B cell (primary cell): Measurements from ENCODE around the gene NIN. TPM values are rescaled to one million over a fixed set of nuclear protein-coding genes. Genes with fewer than 3 reads are reported as not detected.

Experiments used
- ATAC-seq: fragments of 200-7000 bp; cut with Tn5 transposase; one replicate; pipeline ENCODE4 v1.10.0; 2021; ENCODE audit warnings: low read depth, mild to moderate bottlenecking, moderate number of reproducible peaks, moderate library complexity
- CTCF ChIA-PET: fragments of 350-600 bp; sonication (Branson Sonifier 250); formaldehyde crosslinking; loops from one replicate; lab custom pipeline; 2021; ENCODE audit warnings: antibody characterized with exemption, inconsistent platforms; lab: Charles Lee
- POLR2A ChIA-PET: fragments of 350-600 bp; sonication (Branson Sonifier 250); formaldehyde crosslinking; loops from one replicate; lab custom pipeline; 2021; ENCODE audit warnings: antibody characterized with exemption; lab: Charles Lee
- DNase-seq: peaks from one replicate; pipeline ENCODE4 v3.0.0; 2013
- H2AFZ ChIP-seq: 2 replicates; pipeline ENCODE4 v1.6.1; 2012; ENCODE audit warnings: mild to moderate bottlenecking, low read depth, low read length; ENCODE audit not compliant: insufficient read depth, poor library complexity, severe bottlenecking
- H3K27ac ChIP-seq, 2 donors: 1 replicate in 1 of 2; 2 replicates in 1 of 2; pipeline ENCODE4 v1.5.1; 2012 to 2013; ENCODE audit warnings: low read length in 2 of 2, mild to moderate bottlenecking in 2 of 2, moderate library complexity in 1 of 2
- H3K27me3 ChIP-seq, 4 experiments: fragments of 200-600 bp in 1 of 4; sonication (generic) in 1 of 4; replicated peaks in 1 of 4; 1 replicate in 2 of 4; 2 replicates in 2 of 4; pipeline versions ENCODE4 v1.6.1 to v1.7.0; 2013 to 2016; ENCODE audit warnings: low read length in 3 of 4, mild to moderate bottlenecking in 2 of 4, mixed read lengths in 1 of 4, moderate library complexity in 1 of 4; ENCODE audit not compliant: insufficient read depth in 4 of 4, control insufficient read depth in 3 of 4; ENCODE audit errors: control extremely low read depth in 1 of 4
- H3K36me3 ChIP-seq, 2 experiments: replicated peaks in 1 of 2; 1 replicate in 1 of 2; 2 replicates in 1 of 2; pipeline versions ENCODE4 v1.6.1 to v1.7.1; 2013; ENCODE audit warnings: low read length in 1 of 2; ENCODE audit not compliant: insufficient read depth in 2 of 2, control insufficient read depth in 1 of 2; ENCODE audit errors: control extremely low read depth in 1 of 2, extremely low read depth in 1 of 2
- H3K4me1 ChIP-seq, 2 donors: fragments of 200-600 bp in 1 of 2; sonication (generic) in 1 of 2; 1 replicate in 1 of 2; 2 replicates in 1 of 2; pipeline versions ENCODE4 v1.5.1 to v1.6.1; 2013 to 2017; ENCODE audit warnings: low read length in 2 of 2; ENCODE audit not compliant: control insufficient read depth in 2 of 2, insufficient read depth in 2 of 2
- H3K4me2 ChIP-seq: replicated peaks from 2 replicates; pipeline ENCODE3; 2012; ENCODE audit warnings: mild to moderate bottlenecking, low read depth, low read length; ENCODE audit not compliant: poor library complexity, severe bottlenecking
- H3K4me3 ChIP-seq, 5 experiments: fragments of 200-600 bp in 1 of 5; sonication (generic) in 1 of 5; 1 replicate in 3 of 5; 2 replicates in 2 of 5; pipeline versions ENCODE4 v1.5.1 to v1.7.0; 2011 to 2016; ENCODE audit warnings: low read length in 4 of 5, mild to moderate bottlenecking in 4 of 5, low read depth in 2 of 5, control low read depth in 1 of 5, moderate library complexity in 1 of 5; ENCODE audit not compliant: insufficient read depth in 1 of 5; ENCODE audit errors: control extremely low read depth in 1 of 5, extremely low read depth in 1 of 5
- H3K79me2 ChIP-seq: fragments of 200-600 bp; sonication (generic); one replicate; pipeline ENCODE4 v1.6.0; 2016; ENCODE audit warnings: low read length; ENCODE audit not compliant: control insufficient read depth, insufficient read depth
- H3K9ac ChIP-seq: fragments of 200-600 bp; sonication (generic); 2 replicates; pipeline ENCODE4 v1.6.1; 2017; ENCODE audit warnings: mild to moderate bottlenecking, low read length, moderate library complexity
- H3K9me3 ChIP-seq, 3 donors: one replicate each; pipeline versions ENCODE4 v1.6.1 to v1.7.1; 2013; ENCODE audit warnings: low read length in 2 of 3; ENCODE audit not compliant: control insufficient read depth in 2 of 3, insufficient read depth in 1 of 3; ENCODE audit errors: control extremely low read depth in 1 of 3
- H4K20me1 ChIP-seq: 2 replicates; pipeline ENCODE4 v1.6.0; 2012; ENCODE audit warnings: mild to moderate bottlenecking, low read length; ENCODE audit not compliant: insufficient read depth, control insufficient read depth, poor library complexity, severe bottlenecking
- H3K27ac Mint-ChIP-seq: one replicate; pipeline ENCODE4 v1.8.0; 2021; ENCODE audit warnings: mixed read lengths
- H3K27me3 Mint-ChIP-seq: one replicate; pipeline ENCODE4 v1.8.0; 2021; ENCODE audit warnings: mixed read lengths
- H3K4me1 Mint-ChIP-seq: one replicate; pipeline ENCODE4 v1.8.0; 2021; ENCODE audit warnings: mixed read lengths
- H3K4me3 Mint-ChIP-seq: one replicate; pipeline ENCODE4 v1.8.0; 2021; ENCODE audit warnings: mixed read lengths
- H3K9me3 Mint-ChIP-seq: one replicate; pipeline ENCODE4 v1.8.0; 2022; ENCODE audit warnings: mixed read lengths; ENCODE audit not compliant: insufficient read depth
- EZH2 ChIP-seq: IDR thresholded peaks from 2 replicates; pipeline ENCODE4 v1.6.1; 2012; ENCODE audit warnings: borderline replicate concordance, low read depth, mild to moderate bottlenecking, moderate library complexity, low read length; ENCODE audit not compliant: insufficient read depth, poor library complexity, severe bottlenecking
- WGBS: methylation state at CpG from one replicate; pipeline ENCODE4 v1.1.5; 2013; ENCODE audit warnings: missing lambda C conversion rate; ENCODE audit not compliant: insufficient coverage; 5-methylcytosine and 5-hydroxymethylcytosine counted together
- intact Hi-C: fragments of 100-400 bp; cut with micrococcal nuclease; formaldehyde crosslinking; loops from one replicate; pipeline ENCODE4 v1.10.0; 2022
- polyA plus RNA-seq: library from polyadenylated mRNA; depleted of rRNA; stranded (reverse); fragments of >200 nt; gene quantifications from 2 replicates; pipeline ENCODE4 v1.2.3, GENCODE V29; 2012
- total RNA-seq, 2 donors: library from RNA; stranded (reverse); fragments of 120-200 nt in 1 of 2; gene quantifications; 1 replicate in 1 of 2; 2 replicates in 1 of 2; pipeline versions ENCODE4 v1.2.3 to v1.2.4, GENCODE V29; 2013 to 2022
- TF ChIP-seq, protein P1 (sequence below): fragments of 200-600 bp; IDR thresholded peaks from one replicate; pipeline ENCODE4 v1.8.0; 2022; ENCODE audit warnings: antibody characterized with exemption, mild to moderate bottlenecking

Gene NIN
- total and polyA plus RNA-seq, 2 donors (not counting 1 experiment from before 2014, with no cell fraction given) = 25.4 to 219 TPM

DNA sequence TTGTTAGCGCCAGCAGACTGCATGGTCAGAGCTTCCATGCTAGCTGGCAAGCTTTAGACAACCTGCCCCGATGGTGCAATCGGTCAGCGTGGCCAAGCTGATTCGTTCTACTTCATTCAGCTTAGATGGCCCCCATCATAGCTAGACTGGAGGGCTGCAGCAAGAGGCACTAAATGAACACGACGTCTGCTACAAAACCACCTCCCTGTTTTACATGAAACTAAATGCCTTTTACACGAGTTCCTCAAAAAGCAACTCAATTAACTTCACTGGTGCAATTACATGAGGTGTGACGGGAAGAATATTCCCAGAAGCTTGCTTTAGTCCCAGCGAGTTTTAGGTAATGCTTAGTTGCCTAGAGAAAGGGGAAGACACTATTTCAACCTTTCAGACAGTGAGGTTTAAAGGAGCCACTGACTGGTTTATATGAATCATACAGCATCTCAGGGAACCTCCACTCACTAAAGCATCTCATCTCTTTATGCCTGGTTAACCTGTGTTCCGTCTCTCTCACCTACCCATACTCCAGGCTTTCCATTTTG lies 8.4 kb downstream of the NIN start:
- Histone ChIP-seq H3K79me2 (peaks cover 99% of the 10 kb centered on the region), H3K4me2 (peak overlapping the region; percentile 82), H2AFZ (peak overlapping the region; percentile 24), H3K27ac (peak overlapping the region; percentile 71 to 92), H3K4me3 (peak overlapping the region in 3 of 5 experiments; percentile 28 to 60 (median 42)), H3K9me3 (no peaks in the 10 kb centered on the region), H3K9ac (peak overlapping the region; percentile 61), H3K4me1 (peaks cover 75 to 81% of the 10 kb centered on the region in 2 donors), H3K27me3 (no peaks in the 10 kb centered on the region), H4K20me1 (peaks cover 34% of the 10 kb centered on the region), H3K36me3 (peaks cover 6 to 26% of the 10 kb centered on the region in 2 experiments)
- intact Hi-C loops = loop anchor here (1.0 to 10.0 kb wide), 7 partner anchors 8 to 1025 kb away; partner anchors contain the start of genes DMAC2L, L2HGDH and MAP4K5
- Mint-ChIP-seq H3K9me3 (no peaks in the 10 kb centered on the region), H3K4me3 (peak overlapping the region; percentile 85), H3K27ac (peak overlapping the region; percentile 92), H3K27me3 (no peaks in the 10 kb centered on the region), H3K4me1 (peaks cover 86% of the 10 kb centered on the region)
- peak; percentile 61 for DNase-seq
- ATAC-seq = peak; percentile 58
- 47% methylated on average over 7 of the region's 11 CpGs for WGBS
- TF ChIP-seq, protein P1, sequence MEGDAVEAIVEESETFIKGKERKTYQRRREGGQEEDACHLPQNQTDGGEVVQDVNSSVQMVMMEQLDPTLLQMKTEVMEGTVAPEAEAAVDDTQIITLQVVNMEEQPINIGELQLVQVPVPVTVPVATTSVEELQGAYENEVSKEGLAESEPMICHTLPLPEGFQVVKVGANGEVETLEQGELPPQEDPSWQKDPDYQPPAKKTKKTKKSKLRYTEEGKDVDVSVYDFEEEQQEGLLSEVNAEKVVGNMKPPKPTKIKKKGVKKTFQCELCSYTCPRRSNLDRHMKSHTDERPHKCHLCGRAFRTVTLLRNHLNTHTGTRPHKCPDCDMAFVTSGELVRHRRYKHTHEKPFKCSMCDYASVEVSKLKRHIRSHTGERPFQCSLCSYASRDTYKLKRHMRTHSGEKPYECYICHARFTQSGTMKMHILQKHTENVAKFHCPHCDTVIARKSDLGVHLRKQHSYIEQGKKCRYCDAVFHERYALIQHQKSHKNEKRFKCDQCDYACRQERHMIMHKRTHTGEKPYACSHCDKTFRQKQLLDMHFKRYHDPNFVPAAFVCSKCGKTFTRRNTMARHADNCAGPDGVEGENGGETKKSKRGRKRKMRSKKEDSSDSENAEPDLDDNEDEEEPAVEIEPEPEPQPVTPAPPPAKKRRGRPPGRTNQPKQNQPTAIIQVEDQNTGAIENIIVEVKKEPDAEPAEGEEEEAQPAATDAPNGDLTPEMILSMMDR = no peak
- TF ChIP-seq EZH2 = no peak
- ChIA-PET CTCF (interaction anchor here (0.8 to 4.6 kb wide), 10 partner anchors 8 to 171 kb away, joined by 3 to 54 read pairs (median 4); no protein-coding TSS in a partner anchor), POLR2A (interaction anchor here (0.8 to 1.9 kb wide), 7 partner anchors 8 to 66 kb away, joined by 3 to 9 read pairs (median 5); partner anchors contain the start of gene NIN)
